Calu3 (cell line): Measurements from ENCODE around the gene GFOD1. TPM values are rescaled to one million over a fixed set of nuclear protein-coding genes. Genes with fewer than 3 reads are reported as not detected.

Experiments
- BruUV-seq: library from RNA; stranded (reverse); fragments of 400-500 nt; replicated peaks from 2 replicates; lab custom pipeline; 2021; lab: Mats Ljungman, UMichigan
- CTCF ChIA-PET: fragments of 300-600 bp; sonication (Branson Sonifier 250); formaldehyde crosslinking; loops from one replicate; lab custom pipeline; 2022; ENCODE audit warnings: antibody characterized with exemption; lab: Charles Lee
- DNase-seq: peaks from one replicate; pipeline ENCODE4 v3.0.0; 2022
- H3K27ac Mint-ChIP-seq: one replicate; pipeline ENCODE4 v1.8.0; 2022; ENCODE audit warnings: mixed read lengths; ENCODE audit not compliant: unreplicated experiment
- H3K27me3 Mint-ChIP-seq: one replicate; pipeline ENCODE4 v1.8.0; 2022; ENCODE audit warnings: mixed read lengths; ENCODE audit not compliant: unreplicated experiment
- H3K36me3 Mint-ChIP-seq: one replicate; pipeline ENCODE4 v1.8.0; 2022; ENCODE audit warnings: mild to moderate bottlenecking, moderate library complexity, mixed read lengths; ENCODE audit not compliant: insufficient read depth, unreplicated experiment
- H3K4me1 Mint-ChIP-seq: one replicate; pipeline ENCODE4 v1.8.0; 2022; ENCODE audit warnings: mild to moderate bottlenecking, low read depth, mixed read lengths; ENCODE audit not compliant: unreplicated experiment
- H3K4me3 Mint-ChIP-seq: one replicate; pipeline ENCODE4 v1.8.0; 2022; ENCODE audit warnings: mild to moderate bottlenecking, low read depth, moderate library complexity, mixed read lengths; ENCODE audit not compliant: unreplicated experiment
- H3K9me3 Mint-ChIP-seq: one replicate; pipeline ENCODE4 v1.8.0; 2022; ENCODE audit warnings: low read depth, mixed read lengths; ENCODE audit not compliant: unreplicated experiment
- CTCF ChIP-seq: fragments of 200-600 bp; IDR thresholded peaks from one replicate; pipeline ENCODE4 v1.8.0; 2022; ENCODE audit warnings: antibody characterized with exemption; ENCODE audit not compliant: unreplicated experiment
- intact Hi-C: fragments of 100-400 bp; cut with micrococcal nuclease; formaldehyde crosslinking; loops from one replicate; pipeline ENCODE4 v1.10.0; 2022; ENCODE audit not compliant: unreplicated experiment
- total RNA-seq: library from RNA; stranded (reverse); gene quantifications from 2 replicates; pipeline ENCODE4 v1.2.3, GENCODE V29; 2022

Gene GFOD1
- total RNA-seq, 1 experiment from 2014 or later = 9.5 TPM

GRCh38 chr6:13318821-13319220, 168.6 kb downstream of the GFOD1 start:
- intact Hi-C loops = no loop called here
- H3K27ac Mint-ChIP-seq = no peak overlapping the region
- H3K4me3 Mint-ChIP-seq = no peak overlapping the region
- no TSS peak for BruUV-seq
- TF ChIP-seq CTCF = no peak
- H3K4me1 Mint-ChIP-seq = no peaks in the 10 kb centered on the region
- no peak for DNase-seq
- CTCF ChIA-PET = interaction anchor here (0.7 kb wide), 1 partner anchor 10 kb away, joined by 5 read pairs; no protein-coding TSS in a partner anchor
- no peaks in the 10 kb centered on the region for H3K36me3 Mint-ChIP-seq
- no peaks in the 10 kb centered on the region for H3K9me3 Mint-ChIP-seq
- no peaks in the 10 kb centered on the region for H3K27me3 Mint-ChIP-seq

GRCh38 chr6:13315896-13316295, 171.5 kb downstream of the GFOD1 start:
- Mint-ChIP-seq H3K4me1 (no peaks in the 10 kb centered on the region), H3K4me3 (no peak overlapping the region), H3K27ac (no peak overlapping the region), H3K36me3 (no peaks in the 10 kb centered on the region), H3K27me3 (no peaks in the 10 kb centered on the region), H3K9me3 (no peaks in the 10 kb centered on the region)
- CTCF ChIA-PET = no interaction called here
- no peak for DNase-seq
- TF ChIP-seq CTCF = no peak
- BruUV-seq = no TSS peak
- intact Hi-C loops = no loop called here

GRCh38 chr6:13314806-13315205, 172.6 kb downstream of the GFOD1 start:
- no peaks in the 10 kb centered on the region for H3K27me3 Mint-ChIP-seq
- no TSS peak for BruUV-seq
- H3K36me3 Mint-ChIP-seq = no peaks in the 10 kb centered on the region
- no peaks in the 10 kb centered on the region for H3K9me3 Mint-ChIP-seq
- DNase-seq = no peak
- no peak overlapping the region for H3K4me3 Mint-ChIP-seq
- TF ChIP-seq CTCF = no peak
- H3K4me1 Mint-ChIP-seq = no peaks in the 10 kb centered on the region
- intact Hi-C loops = no loop called here
- CTCF ChIA-PET = no interaction called here
- no peak overlapping the region for H3K27ac Mint-ChIP-seq

GRCh38 chr6:13311155-13311554, 176.2 kb downstream of the GFOD1 start:
- Mint-ChIP-seq H3K27ac (no peak overlapping the region), H3K4me3 (no peak overlapping the region), H3K4me1 (no peaks in the 10 kb centered on the region), H3K36me3 (no peaks in the 10 kb centered on the region), H3K9me3 (no peaks in the 10 kb centered on the region), H3K27me3 (no peaks in the 10 kb centered on the region)
- DNase-seq = no peak
- TF ChIP-seq CTCF = no peak
- no TSS peak for BruUV-seq
- CTCF ChIA-PET = no interaction called here
- intact Hi-C loops = no loop called here
